B cell (primary cell): ENCODE results near the gene ERI3.

Source experiments
- EZH2 ChIP-seq: IDR thresholded peaks from 2 replicates; pipeline ENCODE4 v1.6.1; 2012; ENCODE audit warnings: borderline replicate concordance, low read depth, mild to moderate bottlenecking, moderate library complexity, low read length; ENCODE audit not compliant: insufficient read depth, poor library complexity, severe bottlenecking
- TF ChIP-seq, protein P1 (sequence below): fragments of 200-600 bp; IDR thresholded peaks from one replicate; pipeline ENCODE4 v1.8.0; 2022; ENCODE audit warnings: antibody characterized with exemption, mild to moderate bottlenecking

DNA sequence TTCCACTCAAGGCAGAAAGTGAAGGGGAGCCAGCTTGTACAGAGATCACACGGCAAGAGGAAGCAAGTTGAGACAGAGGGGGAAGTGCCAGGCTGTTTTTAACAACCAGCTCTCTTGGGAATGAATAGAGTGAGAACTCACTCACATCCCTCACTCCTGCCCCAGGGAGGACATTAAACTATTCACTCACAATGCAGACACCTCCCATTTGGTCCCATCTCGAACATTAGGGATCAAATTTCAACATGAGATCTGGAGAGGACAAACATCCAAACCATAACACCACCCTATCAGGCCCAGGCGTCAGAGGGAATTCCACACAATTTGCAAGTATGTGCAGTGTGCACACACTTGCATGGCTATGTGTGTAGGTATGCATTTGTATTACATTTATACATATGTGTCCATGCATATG is 79.1 kb downstream of the ERI3 start:
- TF ChIP-seq, protein P1, sequence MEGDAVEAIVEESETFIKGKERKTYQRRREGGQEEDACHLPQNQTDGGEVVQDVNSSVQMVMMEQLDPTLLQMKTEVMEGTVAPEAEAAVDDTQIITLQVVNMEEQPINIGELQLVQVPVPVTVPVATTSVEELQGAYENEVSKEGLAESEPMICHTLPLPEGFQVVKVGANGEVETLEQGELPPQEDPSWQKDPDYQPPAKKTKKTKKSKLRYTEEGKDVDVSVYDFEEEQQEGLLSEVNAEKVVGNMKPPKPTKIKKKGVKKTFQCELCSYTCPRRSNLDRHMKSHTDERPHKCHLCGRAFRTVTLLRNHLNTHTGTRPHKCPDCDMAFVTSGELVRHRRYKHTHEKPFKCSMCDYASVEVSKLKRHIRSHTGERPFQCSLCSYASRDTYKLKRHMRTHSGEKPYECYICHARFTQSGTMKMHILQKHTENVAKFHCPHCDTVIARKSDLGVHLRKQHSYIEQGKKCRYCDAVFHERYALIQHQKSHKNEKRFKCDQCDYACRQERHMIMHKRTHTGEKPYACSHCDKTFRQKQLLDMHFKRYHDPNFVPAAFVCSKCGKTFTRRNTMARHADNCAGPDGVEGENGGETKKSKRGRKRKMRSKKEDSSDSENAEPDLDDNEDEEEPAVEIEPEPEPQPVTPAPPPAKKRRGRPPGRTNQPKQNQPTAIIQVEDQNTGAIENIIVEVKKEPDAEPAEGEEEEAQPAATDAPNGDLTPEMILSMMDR = no peak
- TF ChIP-seq EZH2 = no peak
